Measurements from ENCODE around the gene MSMB.
"Not testable (repeated sequence)": the region's sequence is repeated elsewhere in the genome, so short reads cannot be mapped to it uniquely, and the experiment has no call there.

Gene MSMB

DNA sequence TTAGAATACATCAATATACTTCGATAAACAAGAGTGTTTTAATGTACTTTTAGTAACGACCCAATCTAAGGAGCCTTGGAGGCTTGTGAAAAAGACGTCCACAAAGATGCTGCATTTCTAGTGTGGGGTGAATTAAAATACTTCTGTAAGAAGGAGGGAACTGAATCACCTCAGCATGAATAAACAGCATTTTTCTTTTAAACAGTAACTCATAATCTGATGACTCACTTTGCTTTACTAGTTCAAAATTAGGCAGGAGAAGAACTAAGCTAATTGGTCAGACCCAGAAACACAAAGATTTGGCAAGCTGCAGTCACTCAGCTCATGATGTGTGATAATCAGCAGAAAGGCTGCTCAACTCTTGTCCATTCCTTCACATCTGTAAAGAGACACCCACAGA, 39.9 kb downstream of the MSMB start:
- no peak for DNase-seq (ENCODE audit: low read depth)

GRCh38 chr10:46005383-46005782, 40.7 kb downstream of the MSMB start:
- no peak for DNase-seq (ENCODE audit: low read depth)

DNA sequence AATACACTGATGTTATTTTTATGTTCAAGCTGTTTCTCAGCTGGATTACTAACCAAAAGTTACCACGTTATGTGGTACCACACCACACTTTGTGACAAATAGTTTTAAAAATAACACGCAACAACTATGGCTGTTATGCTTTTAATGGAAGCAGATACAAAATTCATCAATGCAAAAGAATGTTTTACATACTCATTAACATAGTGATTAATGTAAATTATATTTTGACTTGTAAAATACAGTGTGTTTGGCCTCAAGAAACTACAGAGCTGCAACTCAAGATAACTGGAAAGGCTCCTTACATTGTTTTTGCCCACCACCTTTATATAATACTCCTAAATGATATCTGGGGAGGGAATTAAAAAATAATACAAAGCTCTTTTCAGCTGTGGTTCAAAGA, 41.1 kb downstream of the MSMB start:
- DNase-seq (ENCODE audit: low read depth), result no peak

DNA sequence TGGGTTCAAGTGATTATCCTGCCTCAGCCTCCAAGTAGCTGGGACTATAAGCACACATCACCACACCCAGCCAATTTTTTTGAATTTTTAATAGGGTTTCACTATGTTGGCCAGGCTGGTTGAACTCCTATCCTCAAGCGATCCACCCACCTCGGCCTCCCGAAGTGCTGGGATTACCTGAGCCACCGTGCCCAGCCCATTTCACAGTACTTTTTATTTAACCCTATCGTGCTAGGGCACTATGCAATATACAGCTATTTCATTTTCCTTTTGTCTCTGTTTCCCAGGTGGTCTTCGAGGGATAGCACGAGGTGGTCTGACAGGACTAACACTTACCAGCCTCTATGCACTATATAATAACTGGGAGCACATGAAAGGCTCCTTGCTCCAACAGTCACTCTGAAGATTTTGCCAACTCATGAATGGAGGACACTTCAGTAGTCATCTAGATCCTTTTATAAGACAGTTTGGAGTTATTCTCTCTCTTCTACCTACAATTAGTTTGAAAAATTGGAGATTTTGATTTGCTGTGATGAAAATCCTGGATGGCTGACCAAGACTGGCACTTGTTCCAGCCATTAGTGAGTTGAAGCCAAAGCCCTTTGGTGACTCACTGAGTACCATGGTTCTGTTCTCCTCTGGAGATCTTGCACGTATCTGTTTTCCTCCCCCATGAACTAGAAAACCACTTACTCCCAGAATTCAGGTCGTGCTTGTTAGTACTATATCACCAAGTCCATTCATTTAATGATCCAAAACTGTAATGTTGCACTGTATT, 43.0 kb downstream of the MSMB start:
- DNase-seq (ENCODE audit: low read depth), result no peak

DNA sequence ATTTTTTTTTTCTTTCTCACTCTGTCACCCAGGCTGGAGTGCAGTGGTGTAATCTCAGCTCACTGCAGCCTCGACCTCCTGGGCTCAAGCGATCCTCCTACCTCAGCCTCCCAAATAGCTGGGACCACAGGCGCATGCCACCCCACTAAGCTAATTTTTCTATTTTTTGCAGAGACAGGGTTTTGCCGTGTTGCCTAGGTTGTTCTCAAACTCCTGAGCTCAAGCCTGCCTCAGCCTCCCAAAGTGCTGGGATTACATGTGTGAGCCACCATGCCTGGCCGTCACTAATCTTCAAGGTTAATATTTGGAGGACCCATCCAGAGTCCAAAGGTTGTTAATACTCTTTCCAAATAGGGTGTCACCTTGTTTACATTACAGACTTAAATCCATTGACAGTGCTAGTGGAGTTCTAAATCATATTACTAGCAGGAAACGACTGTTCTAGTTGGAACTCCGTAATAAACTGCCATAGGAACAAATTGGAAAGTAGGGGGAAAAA, 43.8 kb downstream of the MSMB start:
- not testable (repeated sequence) for DNase-seq (ENCODE audit: low read depth)

DNA sequence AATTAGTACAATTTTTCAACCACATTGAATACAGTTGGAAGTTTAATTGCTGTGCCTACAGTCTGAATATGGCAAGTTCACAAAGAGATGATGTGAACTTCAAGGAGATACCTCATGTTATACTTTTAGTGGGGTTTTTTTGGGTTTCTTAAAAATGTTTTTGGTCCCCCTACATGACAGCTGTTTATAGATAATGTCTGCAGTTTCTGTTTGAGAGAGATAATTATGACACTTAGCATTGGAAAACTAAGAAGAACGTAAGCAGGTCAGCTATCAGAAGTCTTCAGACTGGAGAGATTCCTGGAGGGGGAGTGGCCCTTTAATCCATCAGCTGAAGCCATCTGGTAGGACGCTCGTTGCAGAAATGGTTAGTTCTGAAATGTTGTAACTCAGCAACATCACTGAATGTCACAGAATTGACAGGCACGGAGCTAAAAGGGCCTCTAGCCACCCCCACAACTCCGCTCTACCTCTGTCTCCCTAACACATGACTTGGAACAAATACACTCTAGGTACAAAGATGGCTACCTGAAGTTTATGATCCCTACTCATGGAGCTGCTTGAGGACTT, 44.8 kb downstream of the MSMB start:
- no peak for DNase-seq (ENCODE audit: low read depth)

- DNase-seq (ENCODE audit: low read depth), result no peak
Measured at GRCh38 chr10:46000538-46000937, 45.5 kb downstream of the MSMB start.

DNA sequence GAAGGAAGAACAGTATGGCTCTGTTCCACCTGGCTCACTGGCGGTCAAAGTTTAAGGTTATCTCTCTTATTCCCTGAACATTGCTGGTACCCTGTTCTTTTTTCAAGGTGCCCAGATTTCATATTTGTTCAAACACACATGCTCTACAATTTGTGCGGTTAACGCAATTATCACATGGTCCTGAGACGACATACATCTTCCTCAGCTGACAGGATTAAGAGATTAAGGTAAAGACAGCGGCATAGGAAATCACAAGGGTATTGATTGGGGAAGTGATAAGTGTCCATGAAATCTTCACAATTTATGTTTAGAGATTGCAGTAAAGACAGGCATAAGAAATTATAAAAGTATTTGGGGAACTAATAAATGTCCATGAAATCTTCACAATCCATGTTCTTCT, 46.1 kb downstream of the MSMB start:
- not testable (repeated sequence) for DNase-seq (ENCODE audit: low read depth)

- DNase-seq (ENCODE audit: low read depth), result no peak
Measured at GRCh38 chr10:45997994-45998763, 47.9 kb downstream of the MSMB start.

- DNase-seq (ENCODE audit: low read depth), result no peak
Measured at GRCh38 chr10:45997557-45997956, 48.5 kb downstream of the MSMB start.

GRCh38 chr10:45985590-45985989, 60.5 kb downstream of the MSMB start:
- DNase-seq (ENCODE audit: low read depth), result not testable (repeated sequence)

DNA sequence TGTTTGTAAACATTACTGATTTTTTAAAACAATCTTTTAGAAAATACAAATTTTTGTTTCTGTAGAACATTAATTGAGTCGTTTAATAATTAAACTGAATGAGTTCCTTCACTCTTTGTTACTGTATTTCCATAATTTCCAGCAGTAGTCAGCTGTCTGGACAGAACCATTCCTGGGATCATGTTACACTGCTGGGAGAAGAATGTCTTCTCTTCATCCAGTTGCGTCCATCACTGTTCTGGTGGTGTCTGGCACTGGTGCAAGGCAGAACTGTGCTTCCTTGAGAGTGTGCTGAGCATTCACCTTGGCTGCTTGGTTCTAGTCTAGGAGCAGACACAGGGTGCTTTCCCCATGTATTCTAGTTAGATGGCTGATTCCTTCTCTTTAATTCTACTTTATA, 61.6 kb downstream of the MSMB start:
- DNase-seq (ENCODE audit: low read depth), result not testable (repeated sequence)

DNA sequence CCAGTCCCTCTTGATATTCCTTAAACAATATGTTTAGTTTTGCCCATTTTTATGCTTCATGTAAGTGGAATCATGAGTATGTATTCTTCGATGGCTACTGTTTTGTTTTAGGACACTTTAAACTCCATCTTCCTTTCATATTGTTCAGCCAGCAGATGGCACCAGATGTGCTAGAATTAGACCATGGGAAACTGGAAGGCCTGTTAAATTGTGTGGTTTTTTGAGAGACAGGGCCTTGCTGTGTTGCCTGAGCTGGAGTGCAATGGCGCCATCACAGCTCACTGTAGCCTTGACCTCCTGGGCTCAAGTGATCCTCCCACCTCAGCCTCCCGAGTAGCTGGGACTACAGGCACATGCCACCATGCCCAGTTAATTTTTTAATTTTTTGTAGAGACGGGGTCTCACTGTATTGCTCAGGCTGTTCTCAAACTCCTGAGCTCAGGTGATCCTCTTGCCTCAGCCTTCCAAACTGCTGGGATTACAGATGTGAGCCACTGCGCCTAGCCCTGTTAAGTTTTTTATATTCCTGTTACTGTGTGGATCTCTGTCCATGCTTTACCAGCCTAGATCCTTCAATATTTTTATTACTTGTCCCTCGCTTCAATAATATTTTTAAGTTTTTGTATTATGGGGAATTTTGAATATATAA, 62.4 kb downstream of the MSMB start:
- DNase-seq (ENCODE audit: low read depth), result not testable (repeated sequence)
